Loucy (cell line): Measurements from ENCODE around the gene KCNMA1.

ENCODE experiments used
- H2AFZ ChIP-seq: fragments of 200-600 bp; sonication (generic); 2 replicates; pipeline ENCODE4 v1.6.0; 2016; ENCODE audit warnings: antibody characterized with exemption, mild to moderate bottlenecking, low read length, moderate library complexity
- H3F3A ChIP-seq: fragments of 200-600 bp; 2 replicates; pipeline ENCODE4 v1.6.0; 2016; ENCODE audit warnings: antibody characterized with exemption, low read depth, mild to moderate bottlenecking
- H3K27me3 ChIP-seq: fragments of 200-600 bp; sonication (generic); 2 replicates; pipeline ENCODE4 v1.6.1; 2014; ENCODE audit warnings: low read length, mild to moderate bottlenecking; ENCODE audit not compliant: insufficient read depth, poor library complexity, severe bottlenecking
- H3K36me3 ChIP-seq: fragments of 200-600 bp; sonication (generic); 2 replicates; pipeline ENCODE4 v1.6.1; 2016; ENCODE audit warnings: low read length; ENCODE audit not compliant: insufficient read depth
- H3K4me1 ChIP-seq: fragments of 200-600 bp; sonication (generic); 2 replicates; pipeline ENCODE4 v1.5.1; 2014; ENCODE audit warnings: low read length, mild to moderate bottlenecking; ENCODE audit not compliant: insufficient read depth, poor library complexity, severe bottlenecking
- H3K4me2 ChIP-seq: fragments of 200-600 bp; sonication (generic); 2 replicates; pipeline ENCODE4 v1.6.0; 2014; ENCODE audit warnings: antibody characterized with exemption, low read length, low read depth, mild to moderate bottlenecking; ENCODE audit not compliant: poor library complexity, severe bottlenecking
- H3K4me3 ChIP-seq: fragments of 200-600 bp; sonication (generic); 2 replicates; pipeline ENCODE4 v1.5.1; 2014; ENCODE audit warnings: low read length, mild to moderate bottlenecking, mixed read lengths; ENCODE audit not compliant: poor library complexity, severe bottlenecking
- H3K79me2 ChIP-seq: fragments of 200-600 bp; sonication (generic); 2 replicates; pipeline ENCODE4 v1.6.1; 2014; ENCODE audit warnings: low read length; ENCODE audit not compliant: insufficient read depth
- H3K9ac ChIP-seq: fragments of 200-600 bp; sonication (generic); 2 replicates; pipeline ENCODE4 v1.6.0; 2014; ENCODE audit warnings: mild to moderate bottlenecking, low read depth, low read length, moderate library complexity; ENCODE audit not compliant: poor library complexity, severe bottlenecking
- H3K9me2 ChIP-seq: fragments of 200-600 bp; sonication (generic); replicated peaks from 2 replicates; pipeline ENCODE4 v1.6.1; 2016; ENCODE audit warnings: low read depth, low read length, mixed read lengths
- H3K9me3 ChIP-seq: fragments of 200-600 bp; sonication (generic); 2 replicates; pipeline ENCODE4 v1.6.1; 2014; ENCODE audit warnings: mild to moderate bottlenecking, antibody characterized with exemption, low read length, low read depth; ENCODE audit not compliant: insufficient read depth
- H4K20me1 ChIP-seq: fragments of 200-600 bp; sonication (generic); 2 replicates; pipeline ENCODE4 v1.6.0; 2014; ENCODE audit warnings: antibody characterized with exemption, low read length, mild to moderate bottlenecking; ENCODE audit not compliant: insufficient read depth, poor library complexity, severe bottlenecking
- CTCF ChIP-seq: fragments of 200-600 bp; sonication (generic); conservative IDR thresholded peaks from 2 replicates; pipeline ENCODE4 v1.5.1; 2014; ENCODE audit warnings: mild to moderate bottlenecking, antibody characterized with exemption, low read length
- EZH2phosphoT487 ChIP-seq: fragments of 200-600 bp; IDR thresholded peaks from 2 replicates; pipeline ENCODE4 v1.6.1; 2018; ENCODE audit warnings: antibody characterized with exemption, mild to moderate bottlenecking, moderate library complexity, borderline replicate concordance

KCNMA1 gene

GRCh38 chr10:77537720-77538373 is 99.8 kb downstream of the KCNMA1 start:
- H2AFZ ChIP-seq = no peak overlapping the region
- peaks cover 11% of the 10 kb centered on the region for H3K27me3 ChIP-seq
- H3K9me2 ChIP-seq = no peaks in the 10 kb centered on the region
- H4K20me1 ChIP-seq = no peaks in the 10 kb centered on the region
- TF ChIP-seq CTCF (no peak), EZH2phosphoT487 (no peak)
- no peak overlapping the region for H3K4me2 ChIP-seq
- no peak overlapping the region for H3K9ac ChIP-seq
- H3F3A ChIP-seq = no peaks in the 10 kb centered on the region
- H3K4me3 ChIP-seq = no peak overlapping the region
- no peaks in the 10 kb centered on the region for H3K36me3 ChIP-seq
- H3K79me2 ChIP-seq = no peaks in the 10 kb centered on the region
- H3K4me1 ChIP-seq = peaks cover 12% of the 10 kb centered on the region
- H3K9me3 ChIP-seq = 0 out of 2 replicates have a peak, but pooled peaks cover 7% of the 10 kb centered on the region

GRCh38 chr10:77537071-77537470 is 100.5 kb downstream of the KCNMA1 start:
- Histone ChIP-seq H3K9ac (no peak overlapping the region), H3K9me3 (0 out of 2 replicates have a peak, but pooled peaks cover 7% of the 10 kb centered on the region), H3K36me3 (no peaks in the 10 kb centered on the region), H3K4me1 (peaks cover 7% of the 10 kb centered on the region), H3K9me2 (no peaks in the 10 kb centered on the region), H2AFZ (no peak overlapping the region), H3F3A (no peaks in the 10 kb centered on the region), H4K20me1 (no peaks in the 10 kb centered on the region), H3K4me3 (no peak overlapping the region), H3K27me3 (peaks cover 17% of the 10 kb centered on the region), H3K4me2 (no peak overlapping the region), H3K79me2 (no peaks in the 10 kb centered on the region)
- no peak for TF ChIP-seq CTCF

GRCh38 chr10:77533887-77534278 is 103.7 kb downstream of the KCNMA1 start:
- no peak overlapping the region for H3K4me2 ChIP-seq
- no peaks in the 10 kb centered on the region for H3F3A ChIP-seq
- no peak overlapping the region for H2AFZ ChIP-seq
- H3K9me2 ChIP-seq = no peaks in the 10 kb centered on the region
- no peak overlapping the region for H3K4me3 ChIP-seq
- no peak for TF ChIP-seq EZH2phosphoT487
- no peak for TF ChIP-seq CTCF
- no peaks in the 10 kb centered on the region for H4K20me1 ChIP-seq
- H3K9me3 ChIP-seq = no peaks in the 10 kb centered on the region
- no peaks in the 10 kb centered on the region for H3K36me3 ChIP-seq
- no peak overlapping the region for H3K9ac ChIP-seq
- H3K27me3 ChIP-seq = peaks cover 17% of the 10 kb centered on the region
- peaks cover 7% of the 10 kb centered on the region for H3K4me1 ChIP-seq
- H3K79me2 ChIP-seq = no peaks in the 10 kb centered on the region
